ENCODE results near the gene TSPAN18.

Gene TSPAN18

GRCh38 chr11:44945666-44946065 lies 218.9 kb downstream of the TSPAN18 start:
- Histone ChIP-seq H4K20me1 (ENCODE audit: insufficient read depth, low read length) (peaks cover 45% of the 10 kb centered on the region), H2AFZ (ENCODE audit: low read depth, low read length) (no peak overlapping the region), H3K9me3 (ENCODE audit: insufficient read depth, low read length) (no peaks in the 10 kb centered on the region), H3K4me2 (ENCODE audit: low read length) (no peak overlapping the region; the same call in 1 of the 2 replicates), H3K9ac (ENCODE audit: low read length) (no peak overlapping the region), H3K36me3 (replicated peaks; ENCODE audit: low read depth, low read length) (peaks cover 31% of the 10 kb centered on the region), H3K27ac (ENCODE audit: low read length) (no peak overlapping the region), H3K4me1 (ENCODE audit: low read length) (peaks cover 65% of the 10 kb centered on the region), H3K27me3 (ENCODE audit: low read depth, low read length) (no peaks in the 10 kb centered on the region), H3K4me3 (ENCODE audit: low read length) (no peak overlapping the region), H3K79me2 (ENCODE audit: low read length) (peaks cover 91% of the 10 kb centered on the region)
- TF ChIP-seq EZH2phosphoT487 (IDR thresholded peaks at IDR 0.05; ENCODE audit: low read depth): no peak
- TF ChIP-seq CTCF (IDR thresholded peaks at IDR 0.05; ENCODE audit: low read depth, low read length): no peak

- Histone ChIP-seq H3K4me3 (ENCODE audit: low read length) (no peak overlapping the region), H3K4me1 (ENCODE audit: low read length) (peaks cover 62% of the 10 kb centered on the region), H3K36me3 (replicated peaks; ENCODE audit: low read depth, low read length) (peaks cover 27% of the 10 kb centered on the region), H4K20me1 (ENCODE audit: insufficient read depth, low read length) (peaks cover 45% of the 10 kb centered on the region), H3K79me2 (ENCODE audit: low read length) (peaks cover 85% of the 10 kb centered on the region), H3K27me3 (ENCODE audit: low read depth, low read length) (no peaks in the 10 kb centered on the region), H3K9ac (ENCODE audit: low read length) (no peak overlapping the region), H3K27ac (ENCODE audit: low read length) (no peak overlapping the region; the same call in 1 of the 2 replicates), H3K4me2 (ENCODE audit: low read length) (no peak overlapping the region), H3K9me3 (ENCODE audit: insufficient read depth, low read length) (no peaks in the 10 kb centered on the region), H2AFZ (ENCODE audit: low read depth, low read length) (no peak overlapping the region)
- TF ChIP-seq CTCF (IDR thresholded peaks at IDR 0.05; ENCODE audit: low read depth, low read length) (no peak), EZH2phosphoT487 (IDR thresholded peaks at IDR 0.05; ENCODE audit: low read depth) (no peak)
Observed at GRCh38 chr11:44946263-44946662, 219.5 kb downstream of the TSPAN18 start.

GRCh38 chr11:44947114-44947513 lies 220.4 kb downstream of the TSPAN18 start:
- H3K4me2 ChIP-seq (ENCODE audit: low read length): no peak overlapping the region
- H3K4me1 ChIP-seq (ENCODE audit: low read length): peaks cover 62% of the 10 kb centered on the region
- peaks cover 21% of the 10 kb centered on the region for H3K36me3 ChIP-seq (replicated peaks; ENCODE audit: low read depth, low read length)
- H3K9ac ChIP-seq (ENCODE audit: low read length): no peak overlapping the region
- TF ChIP-seq EZH2phosphoT487 (IDR thresholded peaks at IDR 0.05; ENCODE audit: low read depth) (no peak), CTCF (IDR thresholded peaks at IDR 0.05; ENCODE audit: low read depth, low read length) (no peak)
- H2AFZ ChIP-seq (ENCODE audit: low read depth, low read length): no peak overlapping the region
- no peak overlapping the region for H3K4me3 ChIP-seq (ENCODE audit: low read length)
- H3K79me2 ChIP-seq (ENCODE audit: low read length): peaks cover 76% of the 10 kb centered on the region
- peaks cover 45% of the 10 kb centered on the region for H4K20me1 ChIP-seq (ENCODE audit: insufficient read depth, low read length)
- no peaks in the 10 kb centered on the region for H3K9me3 ChIP-seq (ENCODE audit: insufficient read depth, low read length)
- H3K27ac ChIP-seq (ENCODE audit: low read length): no peak overlapping the region
- H3K27me3 ChIP-seq (ENCODE audit: low read depth, low read length): no peaks in the 10 kb centered on the region

- Histone ChIP-seq H3K9me3 (ENCODE audit: insufficient read depth, low read length) (no peaks in the 10 kb centered on the region), H3K4me2 (ENCODE audit: low read length) (peak overlapping the region; percentile 82; the same call in 1 of the 2 replicates), H3K4me3 (ENCODE audit: low read length) (no peak overlapping the region), H3K27me3 (ENCODE audit: low read depth, low read length) (no peaks in the 10 kb centered on the region), H2AFZ (ENCODE audit: low read depth, low read length) (no peak overlapping the region), H3K9ac (ENCODE audit: low read length) (no peak overlapping the region), H3K79me2 (ENCODE audit: low read length) (peaks cover 67% of the 10 kb centered on the region), H4K20me1 (ENCODE audit: insufficient read depth, low read length) (peaks cover 45% of the 10 kb centered on the region), H3K27ac (ENCODE audit: low read length) (no peak overlapping the region), H3K36me3 (replicated peaks; ENCODE audit: low read depth, low read length) (peaks cover 15% of the 10 kb centered on the region), H3K4me1 (ENCODE audit: low read length) (peaks cover 61% of the 10 kb centered on the region)
- no peak for TF ChIP-seq EZH2phosphoT487 (IDR thresholded peaks at IDR 0.05; ENCODE audit: low read depth)
- no peak for TF ChIP-seq CTCF (IDR thresholded peaks at IDR 0.05; ENCODE audit: low read depth, low read length)
Observed at GRCh38 chr11:44948155-44948554, 221.4 kb downstream of the TSPAN18 start.

Measured in OCI-LY3 (cell line).